Lung microvascular endothelial cell (primary cell): ENCODE data around the gene DPP10. TPM values are rescaled to one million over a fixed set of nuclear protein-coding genes. Genes with fewer than 3 reads are reported as not detected.

Experiments
- DNase-seq, 2 donors: peaks; one replicate each; pipeline versions ENCODE4 v3.0.0 to v3.0.0-alpha.2; 2010; ENCODE audit warnings: low read depth in 2 of 2
- total RNA-seq: library from RNA; depleted of rRNA; stranded (reverse); fragments of >200 nt; gene quantifications from 2 replicates; pipeline ENCODE4 v1.2.1, GENCODE V29; 2014

DPP10 gene
- total RNA-seq, 1 donor from 2014 or later: not detected

DNA sequence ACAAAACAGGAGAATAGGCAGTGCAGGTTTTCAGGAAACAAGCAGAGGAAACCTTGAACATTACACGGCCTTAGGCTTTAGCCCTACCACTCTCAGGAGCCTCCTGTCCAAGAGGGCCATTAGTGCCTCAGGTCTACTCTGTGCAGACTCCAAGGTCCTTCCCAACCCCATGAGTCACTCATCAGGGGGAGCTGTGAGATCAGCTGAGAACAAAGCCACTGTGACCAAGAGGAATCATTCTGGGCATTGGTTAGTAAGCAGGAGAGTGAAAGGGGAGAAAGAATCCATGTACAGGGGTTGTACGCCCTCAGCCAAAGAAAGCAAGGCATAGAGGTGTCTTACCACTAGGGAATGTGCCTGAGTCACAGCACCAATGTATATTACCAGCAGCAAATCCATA is 680.3 kb downstream of the DPP10 start:
- no peak for DNase-seq

- DNase-seq: no peak
These were observed 682.4 kb downstream of the DPP10 start for GRCh38 chr2:115124817-115125216.

GRCh38 chr2:115129536-115129935 is 687.1 kb downstream of the DPP10 start:
- DNase-seq: no peak

- DNase-seq: no peak
These were observed 718.2 kb downstream of the DPP10 start for GRCh38 chr2:115160531-115161080.

DNA sequence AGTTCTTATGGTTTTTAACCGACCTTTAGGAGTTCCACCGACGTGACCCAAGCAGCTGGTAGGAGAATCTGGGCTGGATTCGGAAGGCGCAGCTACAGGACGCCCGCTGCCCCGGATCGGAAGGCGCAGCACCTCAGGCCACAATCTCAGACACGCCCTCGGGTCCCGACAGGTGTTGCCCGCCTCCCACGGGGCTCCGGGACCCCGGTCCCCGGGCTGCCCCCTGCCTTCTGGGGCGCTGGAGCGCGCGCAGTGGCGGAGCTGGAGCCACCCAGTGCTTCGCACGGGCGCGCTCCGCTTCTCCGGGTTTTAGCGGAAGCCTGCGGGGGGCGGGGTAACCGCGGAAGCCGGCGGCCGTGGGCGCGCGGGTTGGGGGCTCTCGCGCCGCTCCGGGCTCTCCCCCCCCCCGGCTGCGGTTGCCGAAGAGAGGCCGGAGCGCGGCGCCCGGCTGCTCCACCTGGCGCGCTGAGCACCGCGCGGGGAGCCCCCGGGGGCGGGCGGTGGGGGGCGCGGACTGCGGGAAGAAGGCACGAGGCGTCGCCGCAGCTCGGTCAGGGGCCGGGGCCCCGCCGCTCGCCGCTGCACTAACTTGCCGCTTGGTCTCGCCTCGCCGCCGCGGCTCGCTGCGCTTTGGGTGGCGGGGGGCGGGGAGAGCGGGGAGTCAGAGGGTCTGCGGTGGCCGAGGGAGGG is 718.8 kb downstream of the DPP10 start:
- no peak for DNase-seq

DNA sequence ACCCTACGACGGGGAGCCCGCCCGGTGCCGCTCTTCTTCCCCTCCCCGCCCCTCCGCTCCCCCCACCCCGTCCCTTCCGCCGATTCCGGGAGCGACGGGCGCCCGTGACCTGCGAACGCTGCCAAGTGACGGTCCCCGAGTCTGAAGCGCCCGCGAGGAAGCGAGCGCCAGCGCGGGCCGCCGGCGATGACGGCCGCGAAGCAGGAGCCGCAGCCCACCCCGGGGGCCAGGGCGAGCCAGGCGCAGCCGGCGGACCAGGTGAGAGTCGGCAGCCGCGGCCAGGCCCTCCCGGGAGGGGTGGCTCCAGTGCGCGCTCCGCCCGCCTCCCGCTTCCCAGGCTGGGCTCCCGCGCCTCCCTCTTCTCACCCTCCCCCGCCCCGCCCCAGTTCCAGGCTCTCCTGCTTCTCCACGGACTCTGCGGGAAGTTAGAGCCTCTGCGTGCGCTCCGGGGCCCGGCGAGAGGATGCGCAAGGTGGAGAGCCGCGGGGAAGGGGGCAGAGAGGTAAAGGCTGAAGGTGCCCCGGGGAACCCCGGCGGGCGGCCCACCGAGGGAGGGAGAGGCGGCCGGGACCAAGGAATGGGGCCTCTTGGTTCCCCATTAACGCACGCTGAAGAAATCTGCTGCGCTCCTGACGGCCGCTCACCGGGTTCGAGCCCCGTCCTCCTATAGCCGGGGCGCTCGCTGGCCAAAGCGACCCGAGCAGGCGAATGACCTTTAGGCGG is 719.5 kb downstream of the DPP10 start:
- DNase-seq: no peak

- DNase-seq: no peak
These were observed 720.3 kb downstream of the DPP10 start for GRCh38 chr2:115162494-115163293.

DNA sequence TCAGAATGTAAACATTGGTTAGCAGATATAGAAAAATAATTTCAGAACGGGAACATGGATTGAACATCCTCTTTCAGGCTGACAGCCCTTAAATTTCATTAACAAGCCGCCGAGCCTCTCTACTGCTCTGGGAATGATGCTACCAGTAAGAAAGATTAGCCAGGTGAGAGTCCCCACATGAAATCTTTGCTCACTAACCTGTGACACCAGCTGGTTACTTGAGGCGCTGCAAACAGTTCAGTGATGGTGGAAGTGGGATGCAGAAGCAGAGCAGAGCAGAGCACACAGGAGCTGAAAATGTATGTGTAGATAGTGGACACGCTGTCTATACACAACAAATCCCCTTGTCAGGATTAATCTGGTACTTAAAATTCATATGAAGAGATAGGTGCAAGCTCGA is 721.1 kb downstream of the DPP10 start:
- DNase-seq: no peak

DNA sequence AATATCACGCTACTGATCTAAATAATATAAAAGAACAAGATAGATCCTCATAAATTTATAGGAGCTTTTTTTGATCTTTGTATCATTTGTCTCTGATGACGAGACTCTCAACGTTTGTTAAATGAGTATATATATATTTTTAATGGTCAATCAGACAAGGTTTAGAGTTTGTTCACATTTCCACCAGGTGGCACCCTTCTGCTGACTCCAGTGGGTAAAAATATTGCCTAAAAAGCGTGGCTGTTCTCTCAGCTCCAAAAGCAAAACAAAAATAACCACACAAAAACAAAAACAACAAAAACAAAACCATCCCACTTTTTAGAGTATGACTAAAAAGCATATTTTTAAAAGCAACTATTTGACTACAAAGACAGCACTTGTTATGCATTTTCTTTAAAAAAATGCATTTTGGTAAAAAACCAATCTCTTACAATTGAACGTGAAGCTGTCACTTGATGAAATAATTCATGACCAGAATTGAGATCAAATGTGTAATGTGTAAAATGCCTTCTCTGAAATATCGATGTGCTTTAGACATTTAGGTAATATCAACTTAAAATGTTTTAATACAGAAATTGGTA is 723.2 kb downstream of the DPP10 start:
- peak; percentile 40 to 50 for DNase-seq

DNA sequence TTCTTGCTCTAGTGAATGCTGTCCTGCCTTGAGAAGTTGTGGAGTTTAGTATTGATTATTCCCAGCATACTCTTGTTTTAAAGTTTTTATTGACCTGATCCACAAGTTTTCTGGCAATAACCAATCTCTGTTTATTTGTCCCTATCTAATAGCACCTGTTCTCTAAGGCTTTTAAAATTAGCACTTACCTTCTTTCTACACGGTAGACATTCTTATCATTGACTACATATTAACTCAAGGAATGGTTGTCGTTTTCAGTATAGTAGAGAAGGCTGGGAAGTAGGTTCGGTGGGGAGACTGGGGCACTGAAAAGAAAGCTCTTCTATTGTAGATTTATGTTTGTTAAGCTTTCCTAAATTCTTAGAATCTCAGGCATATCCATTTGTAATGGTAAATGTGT is 726.0 kb downstream of the DPP10 start:
- DNase-seq: no peak

DNA sequence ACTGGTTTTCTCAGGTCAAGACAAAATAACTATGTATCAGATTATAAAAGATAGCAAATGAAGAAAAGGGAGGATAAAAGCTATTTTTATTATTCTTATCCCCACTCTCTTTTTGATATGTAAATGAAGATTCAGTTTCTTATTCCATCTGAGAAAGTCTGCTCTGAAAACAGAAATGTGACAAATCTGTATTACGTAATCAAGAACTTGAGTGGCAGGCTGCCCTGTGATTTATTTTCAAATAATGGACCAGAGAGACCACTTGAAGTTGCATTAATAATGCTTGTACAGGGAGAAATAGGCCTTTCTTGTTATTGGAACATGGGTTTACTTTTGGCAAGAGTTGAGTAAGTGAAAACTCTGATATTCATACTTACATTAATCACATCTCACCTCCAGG is 727.4 kb downstream of the DPP10 start:
- no peak for DNase-seq

GRCh38 chr2:115171751-115172150 is 729.3 kb downstream of the DPP10 start:
- DNase-seq: no peak

DNA sequence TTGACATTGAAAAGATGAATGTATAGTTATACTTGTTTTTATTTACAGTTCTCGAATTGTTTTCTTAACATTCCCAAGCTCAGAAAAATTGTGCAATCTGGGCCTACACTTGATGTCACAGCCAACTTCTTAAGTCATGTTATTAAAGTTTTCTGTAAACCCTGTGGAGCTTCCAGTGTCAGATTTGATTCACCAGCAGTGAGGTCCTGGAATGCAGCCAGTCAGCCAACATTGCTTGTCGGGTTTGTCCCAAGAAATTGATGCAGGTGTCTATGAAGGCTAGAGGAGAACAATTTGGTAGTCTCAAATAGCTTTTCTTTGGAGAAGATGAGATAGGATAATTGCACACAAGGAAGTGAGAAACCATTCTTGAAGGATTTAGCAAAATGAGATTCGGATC is 732.2 kb downstream of the DPP10 start:
- DNase-seq: no peak

DNA sequence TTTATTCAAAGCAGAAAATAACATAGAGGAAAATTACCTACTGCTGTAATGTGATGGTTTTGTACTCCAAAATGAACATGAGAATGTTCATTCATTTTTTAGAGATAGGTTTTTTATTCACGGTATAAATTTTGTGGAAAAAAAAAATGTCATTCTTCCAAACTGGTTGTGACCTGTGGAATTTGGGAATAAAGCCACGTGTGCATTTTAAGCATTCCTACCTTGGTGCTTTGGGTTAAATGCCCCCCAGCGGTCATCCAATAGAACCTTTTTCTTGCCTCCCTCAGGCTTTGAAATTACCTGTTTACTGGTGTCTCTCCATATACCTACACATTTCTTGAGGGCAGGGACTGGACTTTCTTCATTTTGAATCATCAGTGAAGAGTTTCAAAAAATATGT is 740.7 kb downstream of the DPP10 start:
- DNase-seq: no peak

DNA sequence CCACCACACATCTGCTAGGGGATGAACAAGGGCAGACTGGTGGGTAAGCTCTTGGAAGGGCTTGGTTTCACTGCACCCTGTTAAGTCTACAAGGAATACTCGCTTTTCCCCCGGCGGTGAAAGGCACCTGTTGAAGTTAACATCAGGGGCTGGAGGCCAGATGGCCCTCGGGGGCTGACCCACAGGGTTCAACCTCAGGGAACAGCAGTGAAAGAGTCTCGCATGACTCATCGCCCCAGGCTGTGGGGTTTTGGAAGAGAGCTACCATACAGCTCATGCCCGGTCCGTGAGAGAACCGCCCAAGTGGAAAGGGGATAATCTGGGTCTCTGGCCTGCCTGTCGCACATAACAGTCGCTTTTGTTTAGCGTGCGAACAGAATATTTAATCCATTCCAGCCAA is 748.0 kb downstream of the DPP10 start:
- no peak for DNase-seq

DNA sequence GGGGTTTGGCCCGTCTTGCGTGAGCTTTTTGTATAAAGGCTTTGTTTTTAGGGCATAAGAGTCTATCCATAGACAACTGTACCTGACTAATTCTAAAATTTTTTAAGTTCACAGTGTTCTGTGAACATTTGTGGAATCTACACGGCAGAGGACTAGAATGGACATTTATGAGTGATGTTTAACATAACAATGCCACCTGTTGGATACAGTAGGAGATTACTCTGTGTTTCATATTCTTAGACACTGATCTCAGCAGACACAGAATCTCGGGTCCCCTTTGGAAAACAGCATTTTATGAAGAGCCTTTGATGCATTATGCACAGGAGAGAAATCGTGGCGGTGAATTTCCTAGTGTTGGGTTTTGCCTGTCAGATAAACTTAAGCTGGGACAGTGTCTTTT is 752.2 kb downstream of the DPP10 start:
- no peak for DNase-seq

GRCh38 chr2:115196587-115196986 is 754.1 kb downstream of the DPP10 start:
- DNase-seq: no peak

- no peak for DNase-seq
These were observed 757.5 kb downstream of the DPP10 start for GRCh38 chr2:115199966-115200365.

GRCh38 chr2:115201386-115201785 is 758.9 kb downstream of the DPP10 start:
- no peak for DNase-seq

DNA sequence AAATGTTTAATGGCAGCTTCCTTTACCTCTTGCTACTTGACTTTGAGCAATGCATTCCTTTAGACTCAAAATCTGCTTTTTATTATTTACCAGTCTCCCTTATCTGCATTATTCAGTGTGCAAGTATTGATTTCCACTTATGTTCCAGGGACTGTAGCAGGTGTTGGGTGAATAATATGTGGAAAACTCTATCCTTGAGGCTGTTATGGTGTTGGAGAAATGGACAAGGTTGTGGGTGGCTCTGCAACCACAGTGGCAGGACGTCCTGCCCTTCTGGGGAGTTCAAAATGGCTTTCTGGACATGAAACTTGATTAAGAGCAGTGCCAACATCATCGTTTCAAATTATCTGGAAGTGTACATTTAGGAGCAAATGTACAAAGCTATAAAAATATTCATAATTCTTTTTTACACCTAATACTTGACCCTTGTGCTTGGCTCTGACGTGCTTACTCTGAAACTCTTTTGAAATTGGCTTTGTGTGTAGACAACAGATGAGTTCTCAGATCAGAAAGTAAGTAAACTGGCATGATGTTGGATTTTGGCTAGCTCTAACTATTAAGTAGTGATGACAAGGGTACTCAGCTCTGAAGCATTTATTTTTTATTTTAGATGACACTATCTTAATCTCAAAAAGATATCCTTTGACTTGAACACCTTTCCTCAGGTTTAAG is 766.2 kb downstream of the DPP10 start:
- no peak for DNase-seq

GRCh38 chr2:115214050-115214449 is 771.6 kb downstream of the DPP10 start:
- DNase-seq: no peak
